Stimulated activated CD8-positive, alpha-beta memory T cell treated with anti-CD3 and anti-CD28 coated beads, Interleukin-7, amount 100 ng/mL, for 24 hours (primary cell): ENCODE data around the gene THOC6.
A peak's percentile ranks its signal among the peaks of the same experiment; 100 is the strongest.

Experiments used
- DNase-seq: peaks from one replicate; pipeline ENCODE4 v3.0.0-alpha.2; 2020; ENCODE audit warnings: low read depth

Gene THOC6

GRCh38 chr16:3023669-3024478 is at the start of gene THOC6, which contains the start of gene HCFC1R1:
Gene THOC6 (plus strand): TSS chr16:3024035. CDS start chr16:3024327, 292 bp downstream.
Gene HCFC1R1 (minus strand): TSS chr16:3023942. CDS start chr16:3023941, 1 bp downstream.
- DNase-seq = peak; percentile 88

DNA sequence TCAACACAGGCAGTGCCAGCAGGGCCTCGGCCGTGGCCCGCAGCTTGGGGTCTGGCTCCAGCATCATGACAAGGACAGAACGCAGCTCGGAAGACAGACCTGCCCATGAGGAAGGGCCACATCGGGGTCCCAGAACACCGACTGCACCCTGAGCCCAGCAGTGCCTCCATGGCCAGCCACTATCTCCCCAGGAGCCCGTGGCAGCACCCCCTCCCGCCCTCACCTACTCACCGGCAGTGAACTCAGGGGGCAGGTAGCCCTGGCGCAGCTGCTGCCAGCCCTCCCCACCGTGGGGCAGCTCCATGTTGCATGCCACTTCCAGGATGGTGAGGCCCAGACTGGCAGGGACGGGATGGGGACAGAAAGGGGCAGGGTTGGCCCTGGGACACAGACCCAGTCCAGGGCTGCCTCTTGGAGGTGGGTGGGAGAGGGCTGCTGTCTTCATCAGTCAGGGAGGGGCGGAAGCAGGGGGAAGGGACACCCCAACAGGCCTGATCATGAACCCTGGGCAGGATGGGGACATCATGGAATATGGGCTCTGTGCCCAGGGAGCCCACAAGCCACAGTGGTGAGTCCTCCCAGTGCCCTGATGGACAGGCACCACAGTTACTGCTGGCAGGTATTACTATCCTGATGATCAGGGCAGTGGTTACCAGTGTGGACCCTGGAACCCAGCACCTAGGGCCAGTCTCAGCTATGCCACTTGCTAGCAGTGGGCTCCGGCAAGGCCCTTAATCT is 49.3 kb upstream of the THOC6 start:
- no peak for DNase-seq

DNA sequence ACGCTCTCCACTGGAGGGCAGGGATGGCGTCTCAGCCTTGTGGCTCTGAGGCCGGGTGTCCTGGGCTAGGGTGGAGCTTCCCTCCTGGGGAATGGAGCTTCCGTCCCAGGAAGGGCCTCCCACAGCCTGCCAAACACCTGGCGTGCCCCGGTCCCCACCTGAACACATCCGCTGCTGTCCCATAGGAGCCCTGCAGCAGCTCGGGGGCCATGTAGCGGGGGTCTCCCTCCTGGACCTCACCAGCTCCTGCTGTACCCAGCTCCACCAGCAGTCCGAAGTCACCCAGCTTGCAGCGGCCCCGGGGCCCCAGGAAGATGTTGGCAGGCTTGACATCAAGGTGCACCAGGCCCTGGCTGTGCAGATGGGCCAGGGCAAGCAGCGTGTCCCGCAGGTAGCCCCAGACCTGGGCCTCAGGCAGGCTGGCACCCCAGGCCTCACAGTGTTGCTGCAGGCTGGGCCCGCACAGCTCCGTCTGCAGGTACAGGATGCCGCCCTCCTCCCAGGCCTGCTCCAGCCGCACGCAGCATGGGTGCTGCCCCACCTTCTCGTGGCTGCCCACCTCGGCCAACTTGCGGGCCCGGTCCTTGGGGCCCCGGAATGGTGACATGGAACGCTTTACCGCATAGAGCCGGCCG is 48.6 kb upstream of the THOC6 start:
- DNase-seq = no peak

DNA sequence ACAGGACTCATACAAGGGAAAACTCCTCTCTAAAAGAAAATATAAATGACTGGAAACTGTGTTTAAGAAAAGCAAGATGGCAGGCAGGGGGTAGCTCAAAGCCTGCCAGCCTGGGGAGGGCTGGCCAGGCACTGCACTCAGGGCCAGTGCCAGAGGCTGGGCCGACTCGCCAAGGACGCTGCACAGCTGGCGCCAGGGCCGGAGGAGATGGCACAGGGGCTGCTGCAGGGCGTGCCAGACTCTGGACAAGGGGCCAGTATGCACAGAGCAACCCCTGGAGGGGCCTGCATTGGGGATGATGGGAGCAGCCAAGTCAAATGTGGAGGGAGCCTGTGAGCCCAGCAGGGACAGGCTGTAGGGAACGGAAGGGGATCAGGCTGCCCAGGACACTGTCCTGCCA is 47.6 kb upstream of the THOC6 start:
- no peak for DNase-seq

DNA sequence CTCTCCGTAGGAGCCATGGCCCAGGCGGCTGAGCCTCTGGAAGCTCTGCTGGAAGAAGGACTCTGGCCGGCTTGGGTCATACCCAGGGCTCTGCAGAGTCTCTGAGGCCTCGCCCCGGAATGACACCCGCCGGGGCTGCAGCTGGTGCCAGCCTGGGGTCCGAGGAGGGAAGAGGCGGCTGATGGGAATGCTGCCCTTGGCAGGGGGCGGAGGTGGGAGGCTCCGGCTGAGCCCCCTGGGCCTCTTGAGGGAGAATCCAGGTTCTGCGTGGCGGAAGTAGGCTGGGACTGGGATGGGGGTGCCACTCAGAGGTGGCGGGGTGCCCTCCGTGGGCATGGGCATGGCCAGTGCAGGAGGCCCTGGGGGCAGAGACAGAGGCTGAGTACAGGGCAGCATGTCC is 47.2 kb upstream of the THOC6 start:
- DNase-seq = no peak

- no peak for DNase-seq
These were observed 46.4 kb upstream of the THOC6 start for GRCh38 chr16:2977440-2977839.

GRCh38 chr16:2979669-2980226 is 44.1 kb upstream of the THOC6 start:
- no peak for DNase-seq

DNA sequence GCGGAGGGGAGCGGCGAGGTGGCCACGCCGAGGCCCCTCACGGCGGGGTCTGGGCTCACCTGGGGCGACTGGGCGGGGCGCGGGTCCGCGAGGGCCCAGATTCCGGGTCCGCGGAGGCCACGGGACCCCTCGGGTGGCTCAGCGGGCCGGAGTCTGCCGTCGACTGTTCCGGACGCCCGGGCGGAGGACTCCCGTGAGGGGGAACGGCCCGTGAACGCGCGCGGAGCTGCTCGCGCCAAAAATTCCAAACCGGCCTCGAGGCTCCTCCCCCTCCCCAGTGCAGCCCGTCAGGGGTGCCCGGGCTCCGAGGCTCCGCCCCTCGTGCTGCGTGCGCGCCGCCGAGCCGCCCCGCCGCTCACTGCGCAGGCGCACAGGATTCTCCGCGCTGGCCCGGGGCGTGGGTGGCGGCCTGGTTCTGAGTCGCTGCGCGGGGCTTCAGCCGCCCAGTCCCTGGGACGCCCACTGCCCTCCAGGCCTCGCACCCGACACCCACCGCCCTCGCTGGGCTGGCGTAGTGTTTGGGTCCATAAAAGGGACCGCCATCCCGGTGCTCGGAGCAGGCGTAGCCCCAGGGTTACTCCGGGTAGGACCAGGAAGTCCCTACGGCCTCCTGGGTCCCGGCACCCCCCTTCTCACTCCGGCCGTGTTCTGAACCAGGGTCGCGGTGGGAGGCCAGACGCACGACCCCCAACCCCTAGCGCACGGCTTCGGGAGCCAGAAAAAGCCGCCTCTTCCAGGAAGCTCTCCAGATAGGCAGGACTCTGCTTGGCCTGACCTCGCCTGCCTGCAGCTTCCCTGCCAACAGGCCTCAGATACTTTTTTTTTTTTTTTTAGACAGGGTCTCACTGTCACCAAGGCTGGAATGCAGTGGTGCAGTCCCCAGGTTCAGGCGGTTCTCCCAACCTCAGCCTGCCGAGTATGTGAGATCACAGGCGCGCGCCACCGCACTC is 43.3 kb upstream of the THOC6 start, which contains the start of gene PKMYT1:
PKMYT1 (minus strand) TSS at position 220 of the 950 bp plus-strand sequence. CDS start 789 bp downstream, outside the sequence.
- DNase-seq = peak; percentile 89

DNA sequence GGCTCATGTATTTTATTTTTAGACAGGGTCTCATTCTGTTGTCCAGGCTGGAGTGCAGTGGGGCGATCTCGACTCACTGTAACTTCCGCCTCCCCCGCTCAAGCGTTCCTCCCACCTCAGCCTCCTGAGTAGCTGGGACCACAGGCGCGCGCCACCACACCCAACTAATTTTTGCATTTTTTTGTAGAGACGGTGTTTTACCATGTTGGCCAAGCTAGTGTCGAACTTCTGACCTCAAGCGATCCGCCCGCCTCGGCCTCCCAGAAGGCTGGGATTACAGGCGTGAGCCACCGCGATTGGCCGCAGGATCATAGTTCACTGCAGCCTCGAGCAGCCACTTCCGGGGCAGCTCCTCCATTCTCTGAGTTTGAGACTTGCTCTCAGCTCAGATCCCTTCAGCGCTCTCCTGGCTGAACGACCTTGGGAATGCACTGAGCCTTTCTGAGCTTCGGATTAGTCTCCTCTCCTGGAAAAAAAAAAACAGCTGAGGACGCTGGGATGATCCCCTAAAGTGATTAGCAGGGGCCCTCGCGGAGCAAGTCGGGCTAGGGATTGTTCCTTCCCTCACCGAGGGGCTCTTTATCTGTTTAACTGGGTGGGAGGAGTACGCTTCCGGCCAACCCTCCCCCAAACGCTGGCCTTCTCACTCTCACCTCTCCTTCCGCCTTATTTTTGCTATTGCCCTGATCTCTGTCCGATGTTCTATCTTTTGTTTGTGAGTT is 42.5 kb upstream of the THOC6 start:
- DNase-seq = no peak

- no peak for DNase-seq
These were observed 42.0 kb upstream of the THOC6 start for GRCh38 chr16:2981899-2982250.

DNA sequence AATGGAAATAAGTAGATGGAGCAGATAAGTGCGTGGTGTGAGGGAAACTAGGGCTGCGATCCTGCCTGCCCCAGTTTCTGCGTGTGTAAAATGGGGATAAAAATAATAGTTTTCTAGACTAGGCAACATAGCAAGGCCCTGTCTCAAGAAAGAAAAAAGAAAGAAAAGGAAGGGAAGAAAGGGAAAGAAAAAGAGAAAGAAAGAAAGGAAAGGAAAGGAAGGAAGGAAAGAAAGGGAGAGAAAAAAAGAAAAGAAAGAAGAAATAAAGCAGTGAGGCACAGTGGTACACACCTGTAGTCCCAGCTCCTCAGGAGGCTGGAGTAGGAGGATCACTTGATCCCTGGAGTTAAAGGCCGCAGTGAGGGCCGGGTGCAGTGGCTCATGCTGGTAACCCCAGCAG is 41.4 kb upstream of the THOC6 start:
- DNase-seq = no peak

DNA sequence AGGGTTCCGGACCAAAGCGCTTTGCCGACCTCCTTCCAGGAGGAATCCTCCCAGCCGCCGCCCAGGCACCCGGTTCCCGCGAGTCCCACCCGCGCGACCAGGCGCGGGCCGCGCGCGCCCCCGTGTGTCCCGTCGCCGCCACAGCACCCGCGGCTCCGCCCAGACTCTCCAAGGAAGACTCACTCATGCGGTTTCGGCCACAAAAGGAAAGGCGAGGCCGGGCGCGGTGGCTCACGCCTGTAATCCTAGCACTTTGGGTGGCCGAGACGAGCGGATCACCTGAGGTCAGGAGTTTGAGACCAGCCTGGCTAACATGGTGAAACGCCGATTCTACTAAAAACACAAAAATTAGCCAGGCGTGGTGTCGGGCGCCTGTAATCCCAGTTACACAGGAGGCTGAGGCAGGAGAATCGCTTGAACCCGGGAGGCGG is 40.1 kb upstream of the THOC6 start:
- DNase-seq = peak; percentile 51

DNA sequence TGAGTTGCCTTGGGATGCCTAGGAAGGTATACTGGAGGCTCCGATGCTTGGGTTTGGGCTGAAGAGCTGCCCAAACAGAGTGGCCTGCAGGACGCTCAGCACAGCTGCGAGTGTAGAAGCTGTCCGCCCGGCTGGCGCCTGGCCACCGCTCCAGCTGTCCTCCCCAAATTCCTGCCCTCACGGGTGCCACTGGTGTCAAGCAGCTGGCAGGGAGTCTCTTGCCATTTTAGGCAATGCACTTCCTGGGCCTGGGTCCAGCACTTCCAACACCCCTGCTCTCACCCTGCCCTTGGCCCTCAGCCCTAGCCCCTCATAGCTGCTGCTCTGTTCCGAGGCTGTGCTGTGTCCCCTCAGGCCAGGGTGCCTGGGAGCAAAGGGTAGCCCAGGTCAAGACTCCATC is 38.4 kb upstream of the THOC6 start:
- no peak for DNase-seq

- DNase-seq = no peak
These were observed 37.9 kb upstream of the THOC6 start for GRCh38 chr16:2985893-2986355.

GRCh38 chr16:2986623-2987188 is 37.1 kb upstream of the THOC6 start:
- no peak for DNase-seq

DNA sequence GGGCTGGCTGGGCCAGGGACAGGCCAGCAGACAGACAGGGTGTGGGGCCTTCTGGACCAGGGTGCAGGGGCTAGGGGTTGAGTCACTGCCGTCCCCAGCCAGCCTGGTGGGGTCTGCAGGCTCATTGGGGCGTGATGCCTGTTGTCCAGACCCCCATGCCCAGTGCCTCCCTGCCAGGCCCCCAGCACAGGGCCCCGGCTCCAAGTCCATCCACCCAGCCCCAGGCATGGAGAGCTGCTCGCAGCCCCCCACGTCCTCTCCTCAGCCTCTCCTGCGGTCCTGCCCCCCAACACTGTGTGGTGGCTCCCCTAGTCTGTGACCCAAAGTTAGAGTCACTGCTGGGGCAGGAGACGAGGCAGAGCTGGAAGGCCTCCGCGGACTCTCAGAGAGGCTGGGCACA is 36.5 kb upstream of the THOC6 start:
- no peak for DNase-seq

DNA sequence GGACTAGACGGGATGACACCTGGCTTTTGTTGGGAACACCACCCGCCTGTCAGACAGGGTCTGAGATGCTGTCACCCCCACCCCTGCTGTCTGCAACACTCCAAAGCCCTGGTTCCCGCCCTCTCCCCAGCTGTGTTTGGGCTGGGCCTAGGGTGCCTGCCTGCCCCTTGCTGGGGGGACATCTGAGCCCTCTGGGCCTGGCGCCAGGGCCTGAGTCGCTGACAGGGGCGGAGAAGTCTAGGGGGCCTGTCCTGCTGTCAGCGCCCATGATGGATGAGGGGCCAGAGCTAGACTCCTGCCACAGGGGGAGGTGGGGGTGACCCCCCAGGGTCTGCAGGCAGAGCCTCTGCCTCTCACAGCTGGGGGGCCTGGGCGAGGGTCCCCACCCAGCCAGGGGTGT is 36.0 kb upstream of the THOC6 start:
- no peak for DNase-seq

- no peak for DNase-seq
These were observed 35.2 kb upstream of the THOC6 start for GRCh38 chr16:2988590-2989099.

DNA sequence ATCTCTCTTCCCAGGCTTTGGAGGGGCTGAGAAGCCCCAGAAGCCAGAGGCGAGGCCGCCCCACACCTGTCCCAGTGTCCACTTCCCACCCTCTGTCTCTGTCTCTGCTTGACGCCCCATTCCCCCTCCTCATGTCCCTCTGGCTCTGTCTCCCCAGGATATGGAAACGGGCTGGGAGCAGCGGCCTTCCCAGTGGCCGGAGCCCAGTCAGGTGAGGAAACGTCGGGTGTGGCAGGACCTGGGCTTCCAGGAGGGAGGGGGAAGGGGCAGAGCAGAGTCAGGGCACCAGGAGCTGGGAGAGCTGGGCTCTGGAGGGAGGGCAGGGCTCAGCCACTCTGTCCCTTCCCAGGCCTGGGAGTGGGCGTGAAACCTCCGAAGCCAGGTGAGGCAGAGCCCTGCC is 32.9 kb upstream of the THOC6 start:
- DNase-seq = no peak
